NT2/D1 (cell line): ENCODE data around the gene PRKACB.

Experiments used
- DNase-seq: peaks from one replicate; pipeline ENCODE4 v3.0.0-alpha.2; 2011; ENCODE audit warnings: low read depth, low spot score
- H3K27me3 ChIP-seq: 2 replicates; pipeline ENCODE4 v1.6.0; 2011; ENCODE audit warnings: mild to moderate bottlenecking; ENCODE audit not compliant: insufficient read length, insufficient read depth
- H3K36me3 ChIP-seq: 2 replicates; pipeline ENCODE4 v1.6.1; 2011; ENCODE audit warnings: mild to moderate bottlenecking, low read length, mixed read lengths; ENCODE audit not compliant: insufficient read depth, insufficient read length
- H3K4me1 ChIP-seq: 2 replicates; pipeline ENCODE4 v1.5.1; 2011; ENCODE audit not compliant: insufficient read depth, insufficient read length
- H3K4me3 ChIP-seq: 2 replicates; pipeline ENCODE4 v1.5.1; 2011; ENCODE audit warnings: low read depth; ENCODE audit not compliant: insufficient read length
- H3K9ac ChIP-seq: 2 replicates; pipeline ENCODE4 v1.6.0; 2011; ENCODE audit warnings: low read depth; ENCODE audit not compliant: insufficient read length
- H3K9me3 ChIP-seq: 2 replicates; pipeline ENCODE4 v1.5.1; 2011; ENCODE audit warnings: mild to moderate bottlenecking, low read length; ENCODE audit not compliant: insufficient read depth
- SUZ12 ChIP-seq: IDR thresholded peaks from 2 replicates; pipeline ENCODE4 v1.6.1; 2011; ENCODE audit not compliant: insufficient read length, insufficient read depth; ENCODE audit errors: extremely low read depth
- YY1 ChIP-seq: IDR thresholded peaks from 2 replicates; pipeline ENCODE4 v1.6.1; 2011; ENCODE audit not compliant: insufficient read length, insufficient read depth
- ZNF274 ChIP-seq: IDR thresholded peaks from 2 replicates; pipeline ENCODE4 v1.6.1; 2011; ENCODE audit warnings: mild to moderate bottlenecking, low read depth, low read length

Gene PRKACB

GRCh38 chr1:84166797-84167196 lies 22.7 kb downstream of the PRKACB start:
- Histone ChIP-seq H3K4me3 (no peak overlapping the region), H3K9me3 (no peaks in the 10 kb centered on the region), H3K9ac (no peak overlapping the region), H3K4me1 (peaks cover 2% of the 10 kb centered on the region), H3K27me3 (no peaks in the 10 kb centered on the region), H3K36me3 (no peaks in the 10 kb centered on the region)
- DNase-seq = no peak
- TF ChIP-seq SUZ12 = no peak

GRCh38 chr1:84168783-84169182 lies 24.7 kb downstream of the PRKACB start:
- no peak for TF ChIP-seq ZNF274
- no peak for TF ChIP-seq YY1
- TF ChIP-seq SUZ12 = no peak
- H3K4me1 ChIP-seq = no peaks in the 10 kb centered on the region
- no peaks in the 10 kb centered on the region for H3K36me3 ChIP-seq
- no peaks in the 10 kb centered on the region for H3K27me3 ChIP-seq
- H3K9me3 ChIP-seq = no peaks in the 10 kb centered on the region
- no peak overlapping the region for H3K4me3 ChIP-seq
- no peak for DNase-seq
- no peak overlapping the region for H3K9ac ChIP-seq

GRCh38 chr1:84170171-84170570 lies 26.1 kb downstream of the PRKACB start:
- Histone ChIP-seq H3K27me3 (no peaks in the 10 kb centered on the region), H3K9ac (no peak overlapping the region), H3K36me3 (no peaks in the 10 kb centered on the region), H3K9me3 (no peaks in the 10 kb centered on the region), H3K4me3 (no peak overlapping the region), H3K4me1 (no peaks in the 10 kb centered on the region)
- TF ChIP-seq ZNF274 (no peak), SUZ12 (no peak), YY1 (no peak)
- DNase-seq = no peak

GRCh38 chr1:84171481-84171880 lies 27.4 kb downstream of the PRKACB start:
- no peaks in the 10 kb centered on the region for H3K9me3 ChIP-seq
- TF ChIP-seq ZNF274 (no peak), YY1 (no peak), SUZ12 (no peak)
- no peak overlapping the region for H3K9ac ChIP-seq
- no peak for DNase-seq
- no peaks in the 10 kb centered on the region for H3K27me3 ChIP-seq
- H3K36me3 ChIP-seq = no peaks in the 10 kb centered on the region
- no peaks in the 10 kb centered on the region for H3K4me1 ChIP-seq
- H3K4me3 ChIP-seq = no peak overlapping the region

- Histone ChIP-seq H3K4me3 (no peak overlapping the region), H3K9ac (no peak overlapping the region), H3K4me1 (no peaks in the 10 kb centered on the region), H3K9me3 (no peaks in the 10 kb centered on the region), H3K27me3 (no peaks in the 10 kb centered on the region), H3K36me3 (no peaks in the 10 kb centered on the region)
- DNase-seq = peak; percentile 13
- TF ChIP-seq ZNF274 (no peak), SUZ12 (no peak), YY1 (no peak)
Measured at GRCh38 chr1:84174051-84174556, 30.0 kb downstream of the PRKACB start.

- Histone ChIP-seq H3K36me3 (peaks cover 8% of the 10 kb centered on the region), H3K4me3 (no peak overlapping the region), H3K4me1 (no peaks in the 10 kb centered on the region), H3K9ac (no peak overlapping the region), H3K9me3 (no peaks in the 10 kb centered on the region), H3K27me3 (no peaks in the 10 kb centered on the region)
- TF ChIP-seq SUZ12 (no peak), ZNF274 (no peak), YY1 (no peak)
- DNase-seq = no peak
Measured at GRCh38 chr1:84181350-84182005, 37.4 kb downstream of the PRKACB start.

GRCh38 chr1:84190455-84190854 lies 46.4 kb downstream of the PRKACB start:
- Histone ChIP-seq H3K36me3 (peaks cover 9% of the 10 kb centered on the region), H3K4me3 (no peak overlapping the region), H3K4me1 (no peaks in the 10 kb centered on the region), H3K27me3 (no peaks in the 10 kb centered on the region), H3K9ac (no peak overlapping the region), H3K9me3 (peaks cover 24% of the 10 kb centered on the region)
- DNase-seq = no peak
- no peak for TF ChIP-seq YY1
- TF ChIP-seq SUZ12 = no peak
- TF ChIP-seq ZNF274 = no peak

- Histone ChIP-seq H3K27me3 (no peaks in the 10 kb centered on the region), H3K9me3 (peaks cover 24% of the 10 kb centered on the region), H3K4me1 (no peaks in the 10 kb centered on the region), H3K9ac (no peak overlapping the region), H3K4me3 (no peak overlapping the region), H3K36me3 (peaks cover 5% of the 10 kb centered on the region)
- no peak for DNase-seq
- no peak for TF ChIP-seq ZNF274
- no peak for TF ChIP-seq SUZ12
- no peak for TF ChIP-seq YY1
Measured at GRCh38 chr1:84192681-84193080, 48.6 kb downstream of the PRKACB start.
